K562 (cell line): Measurements from ENCODE around the gene UBE2O. TPM values are rescaled to one million over a fixed set of nuclear protein-coding genes. Genes with fewer than 3 reads are reported as not detected.

Experiments
- AFF1 ChIP-seq, 2 experiments: fragments of 450-650 bp; IDR thresholded peaks; 2 replicates each; pipeline ENCODE4 v1.6.1; 2018; ENCODE audit warnings: mild to moderate bottlenecking in 2 of 2, low read depth in 1 of 2; ENCODE audit not compliant: partially characterized antibody in 2 of 2
- DPF2 ChIP-seq: fragments of 450-650 bp; IDR thresholded peaks from 2 replicates; pipeline ENCODE4 v1.6.1; 2016
- E2F6 ChIP-seq, 2 experiments: IDR thresholded peaks; 2 replicates each; pipeline ENCODE4 v1.6.1; 2011; ENCODE audit warnings: borderline replicate concordance in 1 of 2, control low read depth in 1 of 2, low read depth in 1 of 2, low read length in 1 of 2, mild to moderate bottlenecking in 1 of 2, mixed read lengths in 1 of 2, moderate library complexity in 1 of 2; ENCODE audit not compliant: insufficient read depth in 1 of 2, insufficient read length in 1 of 2, poor library complexity in 1 of 2, severe bottlenecking in 1 of 2; ENCODE audit errors: extremely low read depth in 1 of 2
- PCBP2 ChIP-seq: fragments of 200-400 bp; formaldehyde crosslinking; IDR thresholded peaks from 2 replicates; pipeline ENCODE4 v1.6.1; 2018; ENCODE audit warnings: low read length, low read depth, mild to moderate bottlenecking, moderate library complexity; ENCODE audit not compliant: poor library complexity, severe bottlenecking
- PHF20 ChIP-seq: fragments of 450-650 bp; IDR thresholded peaks from 2 replicates; pipeline ENCODE4 v1.6.1; 2018; ENCODE audit not compliant: partially characterized antibody
- THRB ChIP-seq: fragments of 450-650 bp; formaldehyde crosslinking; conservative IDR thresholded peaks from 2 replicates; pipeline ENCODE4 v1.4.0; 2022; ENCODE audit warnings: mild to moderate bottlenecking, missing genetic modification characterization
- ZSCAN32 ChIP-seq: fragments of 450-650 bp; formaldehyde crosslinking; IDR thresholded peaks from 2 replicates; pipeline ENCODE4 v1.4.0; 2020; ENCODE audit warnings: mild to moderate bottlenecking, moderate library complexity
- polyA plus RNA-seq, 8 experiments: library from polyadenylated mRNA; depleted of rRNA in 4 of 8; stranded (reverse) in 5 of 8; unstranded in 3 of 8; fragments of >200 nt; fragmentation: Nextera tagmentation in 2 of 8; fragmentation: Illumina TruSeq in 1 of 8; extraction: Ambion mirVana in 2 of 8; extraction: Trizol in 1 of 8; gene quantifications; 2 replicates each; pipeline versions ENCODE4 v1.2.1 to v1.2.3, GENCODE V29; 2011 to 2014; ENCODE audit warnings: inconsistent platforms in 1 of 8, missing spikeins in 1 of 8
- total RNA-seq, 7 experiments: library from RNA; depleted of rRNA in 6 of 7; stranded (reverse); fragments of >200 nt in 6 of 7; fragmentation: Illumina TruSeq in 2 of 7; extraction: Trizol in 2 of 7; gene quantifications; 2 replicates each; pipeline versions ENCODE4 v1.2.1 to v1.2.3, GENCODE V29; 2011 to 2021; ENCODE audit warnings: low replicate concordance in 1 of 7

Gene UBE2O
- total and polyA plus RNA-seq, 9 of the 15 experiments (the other 6 are each of a cell fraction or from before 2014, with no cell fraction given) = 1.6 to 39.7 (median 13.3) TPM

- TF ChIP-seq AFF1 (IDR thresholded peaks at IDR 0.05; ENCODE audit: low read depth in 1 of 2, partially characterized antibody in 2 of 2) = no peak
- no peak for TF ChIP-seq ZSCAN32 (CRISPR knock-in tag)
- TF ChIP-seq E2F6 (IDR thresholded peaks at IDR 0.05; ENCODE audit: borderline replicate concordance in 1 of 2, extremely low read depth in 1 of 2, insufficient read depth in 1 of 2, insufficient read length in 1 of 2, low read depth in 1 of 2, low read length in 1 of 2, poor library complexity in 1 of 2, severe bottlenecking in 1 of 2) = no peak
- TF ChIP-seq THRB (CRISPR knock-in tag) = no peak
- TF ChIP-seq PHF20 = no peak
- TF ChIP-seq DPF2 = no peak
- TF ChIP-seq PCBP2 = no peak
Measured at GRCh38 chr17:76466775-76467130, 13.8 kb upstream of the UBE2O start (continued).
